HG02885 (cell line): Measurements from ENCODE around the gene RNU1-3.
"Not testable (repeated sequence)": the region's sequence is repeated elsewhere in the genome, so short reads cannot be mapped to it uniquely, and the experiment has no call there.

Experiments used
- ATAC-seq: cut with Tn5 transposase; IDR thresholded peaks from one replicate; pipeline ENCODE4 v1.9.1; 2021; ENCODE audit warnings: mild to moderate bottlenecking; ENCODE audit not compliant: unreplicated experiment, poor library complexity

RNU1-3 gene

DNA sequence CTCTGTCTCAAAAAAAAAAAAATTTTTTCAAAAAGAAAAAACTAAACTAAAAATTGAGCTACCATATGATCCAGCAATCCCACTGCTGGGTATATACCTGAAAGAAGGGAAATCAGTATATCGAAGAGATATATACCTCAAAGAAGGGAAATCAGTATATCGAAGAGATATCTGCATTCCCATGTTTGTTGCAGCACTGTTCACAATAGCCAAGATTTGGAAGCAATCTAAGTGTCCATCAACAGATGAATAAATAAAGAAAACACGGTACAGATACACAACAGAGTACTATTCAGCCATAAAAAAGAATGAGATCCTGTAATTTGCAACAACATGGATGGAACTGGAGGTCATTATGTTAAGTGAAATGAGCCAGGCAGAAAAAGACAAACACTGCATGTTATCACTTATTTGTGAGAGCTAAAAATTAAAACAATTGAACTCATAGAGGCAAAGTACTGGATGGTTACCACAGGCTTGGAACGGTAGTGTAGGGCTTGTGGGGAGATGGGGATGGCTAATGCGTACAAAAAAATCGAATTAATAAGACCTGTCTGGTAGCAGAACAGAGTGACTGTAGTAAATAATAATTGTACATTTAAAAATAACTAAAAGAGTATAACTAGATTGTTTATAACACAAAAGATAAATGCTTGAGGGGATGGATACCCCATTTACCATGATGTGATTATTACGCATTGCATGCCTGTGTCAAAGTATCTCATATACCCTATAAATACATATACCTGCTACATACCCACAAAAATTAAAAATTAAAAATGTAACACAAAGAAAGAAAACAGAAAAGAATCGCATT lies 25.4 kb downstream of the RNU1-3 start:
- not testable (repeated sequence) for ATAC-seq

DNA sequence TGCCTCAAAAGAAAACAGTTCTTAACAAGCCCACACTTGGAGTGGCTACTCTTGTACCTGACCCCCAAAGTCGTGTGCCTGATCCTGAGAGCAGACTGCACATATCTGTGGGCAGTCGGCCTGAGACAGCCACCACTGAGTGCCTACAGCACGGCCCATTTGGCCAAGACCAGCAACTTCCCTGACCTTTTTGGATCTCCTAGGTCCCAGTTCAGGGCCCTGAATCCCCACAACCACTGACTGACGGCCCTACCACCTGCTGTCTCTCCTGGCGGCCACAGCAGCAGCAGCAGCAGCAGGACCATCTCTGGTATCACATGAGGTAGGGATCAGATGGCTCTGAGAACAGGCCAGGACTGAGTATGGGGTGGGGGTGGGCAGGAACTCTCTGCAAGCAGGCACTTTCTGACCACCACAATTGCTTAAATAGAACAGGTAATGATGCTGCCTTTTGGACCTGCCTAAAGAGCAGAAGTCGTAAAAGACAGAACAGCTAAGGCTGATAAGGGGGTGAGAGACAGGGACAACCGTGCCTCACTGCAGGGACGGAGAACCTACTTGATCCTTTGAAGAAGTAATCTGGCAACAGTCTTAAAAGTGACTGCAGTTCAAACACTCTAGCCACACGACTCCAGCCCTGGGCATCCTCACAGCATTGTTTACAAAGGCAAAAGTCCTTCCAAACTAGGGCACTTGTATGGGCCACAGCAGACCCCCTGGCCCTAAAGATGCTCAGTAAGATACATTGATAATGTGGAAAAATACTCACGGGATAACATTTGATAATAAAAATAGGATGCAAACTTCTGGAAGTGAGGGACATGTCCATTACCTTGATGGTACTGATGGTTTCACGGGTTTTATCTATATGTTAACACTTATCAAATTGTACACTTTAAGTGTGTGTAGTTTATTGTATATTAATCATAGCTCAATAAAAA lies 27.4 kb downstream of the RNU1-3 start:
- ATAC-seq, result not testable (repeated sequence)

DNA sequence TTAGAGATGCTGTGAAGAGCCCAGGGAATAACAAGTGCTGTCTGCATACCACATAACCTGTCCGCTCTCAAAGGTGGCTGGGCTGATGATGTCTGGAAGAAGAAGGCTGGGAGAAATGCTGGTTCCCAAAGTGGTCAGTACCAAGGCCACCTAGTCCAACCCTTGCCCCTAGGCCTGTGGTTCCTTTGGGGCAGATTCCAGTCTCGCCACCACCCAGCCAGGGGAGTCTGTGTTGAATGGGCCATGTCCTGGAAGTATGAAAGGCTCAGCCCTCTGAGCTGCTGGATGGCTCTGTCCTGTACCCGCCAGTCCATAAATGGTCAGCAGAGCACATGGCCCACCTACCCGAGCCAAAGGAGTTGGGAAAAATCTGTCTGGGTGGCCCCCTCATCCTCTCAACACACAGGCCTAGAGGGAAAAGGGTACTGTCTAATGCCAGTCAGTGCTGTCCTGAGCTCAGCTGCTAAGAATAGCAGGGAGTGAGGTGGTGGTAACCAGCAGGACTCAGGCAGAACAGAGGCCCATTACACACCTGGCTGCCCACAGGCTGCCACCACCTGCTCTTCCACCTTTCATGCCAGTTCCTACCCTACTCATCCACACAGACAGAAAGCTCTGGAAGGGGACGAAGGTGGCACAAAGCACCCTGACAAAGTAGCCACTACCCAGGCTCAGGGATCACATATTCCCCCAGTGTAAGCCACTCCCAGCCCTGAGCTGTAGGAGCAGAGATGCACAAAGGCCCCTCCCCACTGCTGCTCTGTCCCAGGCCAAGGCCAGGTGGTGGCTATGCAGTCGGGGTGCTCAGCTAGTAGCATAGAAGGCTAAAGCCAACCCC lies 28.6 kb downstream of the RNU1-3 start:
- not testable (repeated sequence) for ATAC-seq

DNA sequence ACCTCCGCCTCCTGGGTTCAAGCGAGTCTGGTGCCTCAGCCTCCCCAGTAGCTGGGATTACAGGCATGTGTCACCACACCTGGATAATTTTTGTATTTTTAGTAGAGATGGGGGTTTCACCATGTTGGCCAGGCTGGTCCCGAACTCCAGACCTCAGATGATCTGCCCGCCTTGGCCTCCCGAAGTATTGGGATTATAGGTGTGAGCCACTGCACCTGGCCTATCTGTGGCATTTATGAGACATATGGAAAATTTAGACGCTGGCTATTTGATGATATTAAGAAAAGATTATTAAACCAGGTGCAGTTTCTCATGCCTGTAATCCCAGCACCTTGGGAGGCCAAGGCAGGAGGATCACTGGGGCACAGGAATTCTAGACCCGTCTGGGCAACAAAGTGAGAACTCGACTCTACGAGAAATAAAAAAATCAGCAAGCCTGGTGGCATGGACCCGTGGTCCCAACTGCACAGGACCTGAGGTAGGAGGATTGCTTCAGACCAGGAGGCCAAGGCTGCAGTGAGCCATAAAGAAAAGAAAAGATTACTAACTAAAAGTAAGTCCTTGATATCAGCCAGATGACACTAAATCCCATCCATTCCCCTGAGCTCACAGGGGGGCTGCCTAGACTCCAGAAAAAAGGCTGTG lies 30.1 kb downstream of the RNU1-3 start:
- not testable (repeated sequence) for ATAC-seq

DNA sequence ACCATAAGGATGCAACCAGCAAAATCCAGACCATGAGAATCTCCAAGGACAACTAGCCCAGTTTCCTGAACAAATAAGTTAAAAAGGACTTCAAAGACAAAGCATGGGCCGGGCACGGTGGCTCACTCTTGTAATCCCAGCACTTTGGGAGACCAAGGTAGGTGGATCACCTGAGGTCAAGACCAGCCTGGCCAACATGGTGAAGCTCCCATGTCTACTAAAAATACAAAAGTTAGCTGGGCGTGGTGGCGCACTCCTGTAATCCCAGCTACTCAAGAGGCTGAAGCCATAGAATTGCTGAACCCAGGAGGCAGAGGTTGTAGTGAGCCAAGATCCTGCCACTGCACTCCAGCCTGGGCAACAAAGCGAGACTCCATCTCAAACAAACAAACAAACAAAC lies 30.8 kb downstream of the RNU1-3 start:
- not testable (repeated sequence) for ATAC-seq

DNA sequence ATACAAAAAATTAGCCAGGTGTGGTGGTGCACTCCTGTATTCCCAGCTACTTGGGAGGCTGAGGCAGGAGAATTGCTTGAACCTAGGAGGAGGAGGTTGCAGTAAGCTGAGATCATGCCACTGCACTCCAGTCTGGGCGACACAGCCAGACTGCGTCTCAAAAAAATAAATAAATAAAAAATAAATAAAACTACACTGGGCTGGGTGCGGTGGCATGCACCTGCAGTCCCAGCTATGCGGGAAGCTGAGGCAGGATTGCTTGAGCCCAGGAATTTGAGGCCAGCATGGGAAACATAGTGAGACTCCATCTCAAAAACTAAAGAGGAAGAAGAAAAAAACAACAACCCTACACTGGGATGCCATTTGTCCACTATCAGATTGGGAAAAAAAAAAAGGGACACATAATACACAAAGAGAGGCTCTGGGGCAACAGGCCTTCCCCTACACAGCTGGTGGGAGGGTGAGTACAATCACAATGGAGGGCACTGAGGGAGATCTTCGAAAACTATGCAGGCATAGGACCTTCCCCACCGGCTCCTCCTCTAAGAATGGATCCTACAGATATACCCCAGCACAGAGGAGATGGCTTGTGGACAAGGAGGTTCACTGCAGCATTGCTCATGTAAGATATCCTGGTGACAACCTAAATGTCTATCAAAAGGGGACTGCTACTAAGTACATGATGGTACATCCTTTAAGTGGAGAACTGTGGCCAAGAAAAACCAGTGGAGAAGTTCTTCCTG lies 33.0 kb downstream of the RNU1-3 start:
- ATAC-seq, result not testable (repeated sequence)

DNA sequence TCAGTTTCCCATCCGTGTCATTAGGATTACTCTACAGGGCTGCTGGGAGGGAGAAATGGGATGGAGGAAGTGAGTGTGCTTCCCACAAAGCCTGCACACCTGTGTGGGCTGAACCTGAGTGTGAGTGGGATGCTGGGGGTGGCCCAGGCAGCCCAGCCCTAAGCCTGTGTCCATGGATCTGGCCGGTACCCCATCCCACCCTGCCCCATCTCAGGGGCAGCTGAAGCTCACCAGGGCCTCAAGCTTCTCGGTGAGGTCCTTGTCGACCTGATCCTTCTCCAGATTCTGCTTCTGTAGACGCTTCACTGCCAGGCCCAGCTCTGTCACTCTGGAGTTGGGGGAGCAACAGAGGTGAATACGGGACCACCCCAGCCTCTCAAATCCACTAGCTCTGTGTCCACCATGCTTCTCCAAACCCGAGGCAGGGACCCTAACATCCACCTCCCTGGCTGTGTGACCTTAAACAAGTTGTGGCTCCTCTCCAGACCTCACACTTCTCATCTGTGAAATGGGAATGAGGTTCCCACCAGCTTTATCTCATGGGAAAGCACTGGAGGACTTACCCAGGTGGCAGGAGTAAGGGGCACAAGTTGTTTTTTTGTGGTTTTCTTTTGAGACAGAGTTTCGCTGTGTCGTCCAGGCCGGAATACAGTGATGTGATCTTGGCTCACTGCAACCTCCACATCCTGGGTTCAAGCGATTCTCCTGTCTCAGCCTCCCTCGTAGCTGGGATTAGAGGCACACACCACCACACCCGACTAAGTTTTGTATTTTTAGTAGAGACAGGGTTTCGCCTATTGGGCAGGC lies 34.5 kb downstream of the RNU1-3 start:
- not testable (repeated sequence) for ATAC-seq

DNA sequence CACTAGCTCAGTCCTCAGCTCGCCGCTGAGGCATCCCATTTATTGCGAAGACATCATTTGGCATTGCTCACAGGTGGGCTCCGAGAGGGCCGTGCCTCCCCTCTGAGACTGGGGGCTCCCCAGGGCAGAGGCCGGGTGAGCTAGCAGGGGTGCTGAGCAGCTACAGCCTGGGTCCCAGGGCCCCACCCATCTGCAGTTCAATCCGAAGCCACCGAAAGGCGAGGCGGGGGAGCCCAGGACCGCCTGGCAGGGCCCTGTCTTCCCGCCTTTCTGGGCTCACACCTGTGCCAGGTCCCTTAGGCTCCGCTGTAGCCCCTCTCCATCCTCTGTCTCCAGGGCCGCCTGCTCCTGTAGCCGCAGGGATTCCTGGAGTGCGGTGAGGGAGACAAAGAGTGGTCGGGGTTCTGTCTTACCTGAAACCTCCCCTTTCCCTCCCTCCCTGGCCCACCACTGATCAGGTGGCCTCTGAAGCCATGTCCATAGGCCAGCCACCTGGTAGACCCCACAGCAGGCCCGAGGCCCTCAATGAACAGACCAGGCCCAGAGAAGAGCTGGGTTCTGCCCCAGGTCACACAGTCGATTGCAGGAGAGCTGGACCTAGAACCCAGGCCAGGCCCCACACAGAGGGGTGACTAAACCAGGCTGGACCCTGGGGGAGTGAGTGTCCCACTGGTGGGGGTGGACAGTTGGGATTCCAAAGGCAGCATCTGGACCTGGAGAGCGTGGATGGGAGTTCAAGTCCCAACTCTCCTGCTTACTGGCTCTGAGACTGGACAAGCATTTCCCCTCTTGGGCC lies 35.3 kb downstream of the RNU1-3 start:
- no peak for ATAC-seq

DNA sequence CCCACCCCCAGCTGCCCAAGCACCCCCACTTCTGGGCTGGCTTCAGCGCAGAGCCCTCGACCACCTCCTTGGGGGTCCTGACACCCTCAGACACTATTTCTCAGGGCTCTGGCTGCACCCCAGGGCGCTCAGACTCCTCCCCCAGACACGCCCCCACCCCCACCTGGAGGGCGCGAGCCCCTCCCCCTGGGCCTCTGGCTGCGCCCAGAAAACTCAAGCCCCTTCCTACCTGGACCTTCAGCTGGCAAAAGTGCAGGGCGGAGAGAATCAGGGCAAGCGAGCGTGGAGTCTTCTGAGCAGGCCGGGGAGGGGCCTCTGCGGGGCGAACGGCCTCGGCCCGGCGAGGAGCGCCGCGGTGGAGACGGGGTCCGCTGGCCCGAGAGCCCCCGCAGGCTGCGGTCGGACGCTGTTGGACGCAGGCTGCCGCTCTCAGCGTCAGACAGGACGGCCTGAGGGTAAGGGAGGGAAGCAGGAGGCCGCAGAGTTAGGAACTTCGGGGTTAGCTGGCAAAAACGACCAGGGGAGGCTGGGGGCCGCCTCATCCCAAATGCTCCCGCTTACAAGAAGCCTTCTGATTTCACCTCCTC lies 36.0 kb downstream of the RNU1-3 start:
- no peak for ATAC-seq

DNA sequence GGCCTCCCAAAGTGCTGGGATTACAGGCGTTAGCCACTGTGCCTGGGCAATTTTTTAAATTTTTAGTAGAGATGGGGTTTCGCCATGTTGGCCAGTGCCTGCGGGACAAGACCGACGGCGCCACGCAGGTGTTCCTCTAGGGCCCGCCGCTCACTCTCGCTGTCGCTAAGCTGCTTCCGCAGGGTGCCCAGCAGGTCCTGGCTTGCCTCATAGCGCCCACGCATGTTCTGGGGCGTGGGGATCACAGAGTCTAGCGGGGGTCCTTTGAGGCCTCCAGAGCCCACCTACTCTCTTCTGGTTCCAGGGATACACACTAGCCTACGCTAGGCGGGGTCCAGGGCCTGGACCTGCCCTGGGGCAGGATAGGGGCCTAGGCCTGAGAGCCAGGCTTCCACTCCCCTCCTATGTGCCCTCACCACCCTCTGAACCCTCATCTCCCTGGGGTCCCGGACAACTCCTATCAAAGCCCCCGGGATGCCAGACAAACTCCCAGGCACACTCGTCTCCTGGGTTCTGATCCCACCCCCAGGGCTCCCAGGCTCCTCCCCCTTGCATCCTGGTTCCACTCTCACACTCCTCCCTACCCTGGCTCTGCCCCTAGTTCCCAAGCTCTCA lies 36.7 kb downstream of the RNU1-3 start:
- not testable (repeated sequence) for ATAC-seq

DNA sequence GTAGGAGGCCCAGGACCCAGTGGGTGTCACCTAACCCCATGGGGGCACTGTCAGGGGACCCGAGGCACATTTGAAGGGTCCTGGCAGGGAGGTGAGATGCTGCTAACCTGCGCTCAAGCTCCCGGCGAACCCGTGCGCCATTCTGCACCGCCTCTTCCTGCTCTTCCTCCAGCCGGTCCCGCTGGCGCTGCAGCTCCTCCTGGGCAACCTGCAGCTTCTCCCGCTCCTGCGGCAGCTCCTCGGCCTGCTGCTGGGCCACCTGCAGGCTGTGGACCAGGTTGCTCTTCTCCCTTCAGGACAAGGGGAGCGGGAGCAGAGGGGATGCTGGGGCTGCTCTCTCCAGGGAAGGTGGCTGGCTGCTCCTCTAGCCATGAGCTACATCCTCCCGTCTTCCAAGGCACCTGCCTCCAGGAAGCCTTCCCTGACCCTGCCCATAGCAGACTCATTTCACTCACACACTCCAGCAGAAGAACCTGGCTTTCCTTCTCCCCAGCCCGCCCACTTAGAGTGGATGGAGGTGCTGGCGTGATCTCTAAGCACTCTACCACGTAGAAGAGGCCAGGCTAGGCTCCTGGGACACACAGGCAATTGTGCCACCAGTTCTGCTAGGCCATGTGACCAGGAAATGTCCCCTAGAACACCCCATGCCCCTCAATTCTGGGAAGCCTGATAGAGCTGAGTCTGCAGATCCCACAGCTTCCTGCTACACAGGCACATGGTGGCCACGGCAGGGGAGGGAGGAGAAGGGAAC lies 38.2 kb downstream of the RNU1-3 start:
- no peak for ATAC-seq

DNA sequence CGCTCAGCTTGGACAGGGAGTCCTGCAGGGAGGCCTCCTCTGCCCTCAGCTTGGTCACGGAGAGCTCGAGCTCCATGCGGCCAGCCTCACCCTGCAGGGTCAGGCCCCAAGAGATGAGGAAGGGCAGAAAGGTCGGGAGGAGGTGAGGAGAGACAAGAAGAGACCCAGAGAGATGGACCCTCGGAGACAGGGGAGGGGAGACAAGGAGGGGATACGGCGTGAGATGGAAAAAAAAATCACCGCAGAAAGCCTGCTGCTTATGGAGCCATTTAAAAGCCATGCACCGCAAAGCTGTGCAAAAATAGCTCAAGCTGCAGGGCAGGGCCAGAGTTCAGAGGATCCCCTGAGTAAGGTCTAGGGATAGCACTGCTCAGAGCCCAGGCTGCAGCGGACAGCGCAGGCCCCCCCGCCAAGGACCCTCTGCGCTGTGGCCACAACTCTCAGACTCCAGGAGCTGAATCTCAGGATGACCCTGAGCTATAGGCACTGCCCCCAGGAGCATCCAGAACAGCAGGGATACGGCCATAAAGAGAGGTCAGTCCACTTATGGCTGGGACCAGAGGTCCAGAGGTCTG lies 40.3 kb downstream of the RNU1-3 start:
- not testable (repeated sequence) for ATAC-seq

DNA sequence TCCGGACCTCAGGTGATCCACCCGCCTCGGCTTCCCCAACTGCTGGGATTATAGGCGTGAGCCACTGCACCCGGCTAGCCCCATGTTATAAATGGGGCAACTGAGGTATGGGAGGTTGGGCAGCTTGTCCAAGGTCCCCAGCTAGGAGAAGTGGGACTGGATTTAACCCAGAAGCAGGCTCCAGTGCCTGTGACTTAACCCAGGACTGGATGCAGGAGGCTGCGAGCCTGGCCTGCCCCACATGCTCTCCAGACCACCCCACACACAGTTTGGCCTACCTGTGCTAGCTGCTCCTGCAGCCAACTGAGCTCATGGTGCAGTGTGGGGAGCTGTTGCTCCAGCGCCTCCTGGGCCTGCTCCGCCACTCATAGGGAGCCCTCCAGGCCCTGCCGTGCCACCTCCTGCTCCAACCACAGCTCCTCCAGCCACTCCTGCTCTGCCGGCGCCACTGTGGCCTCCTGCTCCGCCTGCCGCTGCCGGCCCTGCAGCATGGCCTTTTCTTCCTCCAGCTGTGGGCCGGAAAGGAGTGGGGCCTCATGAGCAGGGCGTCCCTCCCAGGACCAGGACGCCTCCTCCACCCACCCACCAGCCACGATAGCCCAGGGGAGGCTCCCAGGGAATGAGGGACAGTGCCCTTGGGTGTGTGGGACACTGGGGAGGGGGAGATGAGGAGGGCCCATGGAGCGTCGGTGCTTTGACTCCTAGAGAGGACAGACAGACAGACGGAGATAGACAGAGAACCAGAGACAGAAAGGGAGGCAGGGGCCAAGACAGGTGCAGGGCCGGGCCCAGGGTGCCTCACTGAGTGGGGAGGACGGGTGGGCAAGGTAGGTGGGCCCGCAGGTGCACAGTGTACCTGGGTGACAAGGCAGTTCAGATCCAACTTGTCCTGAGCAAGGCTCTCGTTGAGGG lies 41.0 kb downstream of the RNU1-3 start:
- ATAC-seq, result no peak

DNA sequence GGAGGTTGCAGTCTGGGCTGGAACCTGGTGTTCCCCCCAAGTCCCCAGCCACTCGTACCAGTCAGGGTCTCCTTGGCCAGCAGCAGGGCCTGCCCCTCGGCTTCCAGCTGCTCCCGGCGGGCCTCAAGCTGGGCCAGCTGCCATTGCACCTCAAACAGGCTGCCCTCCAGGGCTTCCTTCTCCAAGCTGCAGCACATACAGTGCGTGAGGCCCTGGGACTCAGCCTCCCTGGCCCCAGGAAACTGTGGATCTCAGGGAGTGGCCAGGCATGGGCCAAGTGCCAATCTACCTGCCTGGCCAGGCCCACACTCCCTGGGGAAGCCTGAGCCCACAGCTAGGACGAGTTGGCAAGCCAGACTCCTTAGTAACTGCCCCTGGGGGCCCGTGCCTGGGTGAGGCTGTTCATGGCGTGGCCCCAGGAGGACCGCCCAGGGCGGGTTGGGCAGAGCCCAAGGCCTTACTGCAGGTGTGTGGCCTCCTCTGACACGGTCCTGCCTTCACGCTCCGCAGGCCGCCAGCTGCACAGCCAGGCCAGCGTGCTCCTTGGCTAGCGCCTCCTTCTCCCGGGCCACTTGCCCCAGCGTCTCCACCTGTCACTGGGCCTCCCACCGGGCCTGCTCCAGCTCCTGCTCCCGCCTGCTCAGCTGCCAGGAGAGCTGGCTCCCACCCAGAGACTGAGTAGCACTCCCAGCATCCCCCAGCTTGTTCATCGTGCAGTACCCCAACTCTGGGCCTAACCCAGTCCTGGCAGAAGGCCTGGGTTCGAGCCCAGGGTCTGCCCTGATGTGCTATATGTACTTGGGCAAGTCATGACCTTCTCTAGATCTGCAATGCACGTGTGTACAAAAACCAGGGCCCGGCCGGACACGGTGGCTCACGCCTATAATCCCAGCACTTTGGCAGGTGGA lies 42.7 kb downstream of the RNU1-3 start:
- ATAC-seq, result not testable (repeated sequence)
